ENCODE data around the gene NAALADL2. TPM values are rescaled to one million over a fixed set of nuclear protein-coding genes. Genes with fewer than 3 reads are reported as not detected.

NAALADL2 gene
- total and polyA plus RNA-seq, 4 donors: 0.28 to 4.6 (median 3.1) TPM

- WGBS: 89% methylated on average over 3 of the region's 3 CpGs
- Histone ChIP-seq H3K4me1 (ENCODE audit: control insufficient read depth in 4 of 4, insufficient read depth in 4 of 4, low read length in 3 of 4) (no peaks in the 10 kb centered on the region), H3K36me3 (ENCODE audit: control insufficient read depth in 4 of 4, insufficient read depth in 3 of 4, low read depth in 1 of 4, low read length in 3 of 4) (no peaks in the 10 kb centered on the region), H3K27ac (ENCODE audit: low read depth in 1 of 2, low read length in 2 of 2) (no peak overlapping the region), H3K9ac (ENCODE audit: low read depth in 1 of 2, low read length in 2 of 2) (no peak overlapping the region), H3K9me3 (ENCODE audit: control insufficient read depth in 4 of 4, low read length in 3 of 4) (no peaks in the 10 kb centered on the region), H3K4me3 (ENCODE audit: low read depth in 1 of 3, low read length in 3 of 3) (no peak overlapping the region), H3K27me3 (ENCODE audit: control insufficient read depth in 4 of 4, insufficient read depth in 4 of 4, low read length in 3 of 4) (no peaks in the 10 kb centered on the region)
- no peak for DNase-seq (ENCODE audit: low spot score)
- no peak for TF ChIP-seq RAD21 (IDR thresholded peaks at IDR 0.05)
- TF ChIP-seq MAX (IDR thresholded peaks at IDR 0.05): no peak
- TF ChIP-seq TAF1 (conservative IDR thresholded peaks at IDR 0.05): no peak
These were observed 538.2 kb downstream of the NAALADL2 start for GRCh38 chr3:175397372-175397771.

DNA sequence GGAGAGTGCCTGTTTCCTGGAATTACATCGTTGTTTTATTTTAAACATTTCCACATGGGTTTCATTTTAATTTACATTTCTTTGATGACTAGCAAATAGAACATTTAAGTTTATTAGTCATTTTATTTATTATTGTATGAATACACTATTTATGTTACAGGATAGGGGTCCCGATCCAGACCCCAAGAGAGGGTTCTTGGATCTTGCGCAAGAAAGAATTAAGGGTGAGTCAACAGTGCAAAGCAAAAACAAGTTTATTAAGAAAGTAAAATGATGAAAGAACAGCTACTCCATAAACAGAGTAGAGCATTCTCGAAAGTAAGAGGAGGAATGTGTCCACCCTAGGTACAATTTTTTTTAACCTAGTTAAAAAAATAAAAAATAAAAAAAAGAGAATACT, 539.5 kb downstream of the NAALADL2 start:
- H3K27me3 ChIP-seq (ENCODE audit: control insufficient read depth in 4 of 4, insufficient read depth in 4 of 4, low read length in 3 of 4): no peaks in the 10 kb centered on the region
- H3K9ac ChIP-seq (ENCODE audit: low read depth in 1 of 2, low read length in 2 of 2): no peak overlapping the region
- no peaks in the 10 kb centered on the region for H3K4me1 ChIP-seq (ENCODE audit: control insufficient read depth in 4 of 4, insufficient read depth in 4 of 4, low read length in 3 of 4)
- DNase-seq (ENCODE audit: low spot score): no peak
- no peaks in the 10 kb centered on the region for H3K36me3 ChIP-seq (ENCODE audit: control insufficient read depth in 4 of 4, insufficient read depth in 3 of 4, low read depth in 1 of 4, low read length in 3 of 4)
- H3K4me3 ChIP-seq (ENCODE audit: low read depth in 1 of 3, low read length in 3 of 3): no peak overlapping the region
- H3K27ac ChIP-seq (ENCODE audit: low read depth in 1 of 2, low read length in 2 of 2): no peak overlapping the region
- no peaks in the 10 kb centered on the region for H3K9me3 ChIP-seq (ENCODE audit: control insufficient read depth in 4 of 4, low read length in 3 of 4)
- TF ChIP-seq EGR1 (IDR thresholded peaks at IDR 0.05; ENCODE audit: low read depth in 2 of 2) (no peak), JUND (IDR thresholded peaks at IDR 0.05) (no peak), REST (IDR thresholded peaks at IDR 0.05) (no peak), GABPA (IDR thresholded peaks at IDR 0.05 in 1 of 2, conservative IDR thresholded peaks at IDR 0.05 in 1 of 2) (no peak), HNF4G (IDR thresholded peaks at IDR 0.05) (no peak), NR2F2 (IDR thresholded peaks at IDR 0.05) (no peak), ZBTB33 (IDR thresholded peaks at IDR 0.05) (no peak), TAF1 (conservative IDR thresholded peaks at IDR 0.05) (no peak), FOXA2 (IDR thresholded peaks at IDR 0.05) (no peak), MAX (IDR thresholded peaks at IDR 0.05) (no peak), SP1 (IDR thresholded peaks at IDR 0.05) (no peak), RXRA (IDR thresholded peaks at IDR 0.05) (no peak)
- TF ChIP-seq, protein P1, sequence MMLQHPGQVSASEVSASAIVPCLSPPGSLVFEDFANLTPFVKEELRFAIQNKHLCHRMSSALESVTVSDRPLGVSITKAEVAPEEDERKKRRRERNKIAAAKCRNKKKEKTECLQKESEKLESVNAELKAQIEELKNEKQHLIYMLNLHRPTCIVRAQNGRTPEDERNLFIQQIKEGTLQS (IDR thresholded peaks at IDR 0.05): no peak
- TF ChIP-seq, protein P2, sequence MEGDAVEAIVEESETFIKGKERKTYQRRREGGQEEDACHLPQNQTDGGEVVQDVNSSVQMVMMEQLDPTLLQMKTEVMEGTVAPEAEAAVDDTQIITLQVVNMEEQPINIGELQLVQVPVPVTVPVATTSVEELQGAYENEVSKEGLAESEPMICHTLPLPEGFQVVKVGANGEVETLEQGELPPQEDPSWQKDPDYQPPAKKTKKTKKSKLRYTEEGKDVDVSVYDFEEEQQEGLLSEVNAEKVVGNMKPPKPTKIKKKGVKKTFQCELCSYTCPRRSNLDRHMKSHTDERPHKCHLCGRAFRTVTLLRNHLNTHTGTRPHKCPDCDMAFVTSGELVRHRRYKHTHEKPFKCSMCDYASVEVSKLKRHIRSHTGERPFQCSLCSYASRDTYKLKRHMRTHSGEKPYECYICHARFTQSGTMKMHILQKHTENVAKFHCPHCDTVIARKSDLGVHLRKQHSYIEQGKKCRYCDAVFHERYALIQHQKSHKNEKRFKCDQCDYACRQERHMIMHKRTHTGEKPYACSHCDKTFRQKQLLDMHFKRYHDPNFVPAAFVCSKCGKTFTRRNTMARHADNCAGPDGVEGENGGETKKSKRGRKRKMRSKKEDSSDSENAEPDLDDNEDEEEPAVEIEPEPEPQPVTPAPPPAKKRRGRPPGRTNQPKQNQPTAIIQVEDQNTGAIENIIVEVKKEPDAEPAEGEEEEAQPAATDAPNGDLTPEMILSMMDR (IDR thresholded peaks at IDR 0.05; ENCODE audit: low read depth, low read length, missing input control): no peak
- WGBS: 85% methylated on average over 4 of the region's 4 CpGs

All from liver (tissue), 9 donors.